ENCODE data around the gene AK8.
A peak's percentile ranks its signal among the peaks of the same experiment; 100 is the strongest.

AK8 gene

GRCh38 chr9:132881826-132882225 is 3.7 kb upstream of the AK8 start:
- in situ Hi-C loops (cut with HindIII; ENCODE audit: low sequenced_read_pairs), result no loop called here
- DNase-seq (ENCODE audit: low read depth, low spot score), result no peak
- no peak overlapping the region for H3K4me3 ChIP-seq (ENCODE audit: low read depth, low read length)
- no peak for TF ChIP-seq CTCF (IDR thresholded peaks at IDR 0.05; ENCODE audit: low read depth, low read length)

- TF ChIP-seq CTCF (IDR thresholded peaks at IDR 0.05; ENCODE audit: low read depth, low read length), result no peak
- no peak overlapping the region for H3K4me3 ChIP-seq (ENCODE audit: low read depth, low read length)
- DNase-seq (ENCODE audit: low read depth, low spot score), result no peak
- in situ Hi-C loops (cut with HindIII; ENCODE audit: low sequenced_read_pairs), result no loop called here
Measured at GRCh38 chr9:132880324-132880661, 2.2 kb upstream of the AK8 start.

GRCh38 chr9:132879457-132880323 is 1.6 kb upstream of the AK8 start:
- no peak overlapping the region for H3K4me3 ChIP-seq (ENCODE audit: low read depth, low read length)
- in situ Hi-C loops (cut with HindIII; ENCODE audit: low sequenced_read_pairs), result no loop called here
- no peak for TF ChIP-seq CTCF (IDR thresholded peaks at IDR 0.05; ENCODE audit: low read depth, low read length)
- DNase-seq (ENCODE audit: low read depth, low spot score), result no peak

GRCh38 chr9:132878695-132879456 is 792 bp upstream of the AK8 start, which contains the start of gene SPACA9:
TSS of gene SPACA9 (plus strand) at chr9:132878898. CDS start at chr9:132883948, 5,050 bp downstream.
- peak within 1 kb of the TSS; percentile 99 for H3K4me3 ChIP-seq (ENCODE audit: low read depth, low read length)
- in situ Hi-C loops (cut with HindIII; ENCODE audit: low sequenced_read_pairs), result no loop called here
- DNase-seq (ENCODE audit: low read depth, low spot score), result peak; percentile 53
- TF ChIP-seq CTCF (IDR thresholded peaks at IDR 0.05; ENCODE audit: low read depth, low read length), result no peak

GRCh38 chr9:132877458-132877823 is 643 bp downstream of the AK8 start:
- H3K4me3 ChIP-seq (ENCODE audit: low read depth, low read length), result peak overlapping the region; percentile 99
- in situ Hi-C loops (cut with HindIII; ENCODE audit: low sequenced_read_pairs), result no loop called here
- DNase-seq (ENCODE audit: low read depth, low spot score), result no peak
- TF ChIP-seq CTCF (IDR thresholded peaks at IDR 0.05; ENCODE audit: low read depth, low read length), result no peak

- H3K4me3 ChIP-seq (ENCODE audit: low read depth, low read length), result no peak overlapping the region
- no peak for TF ChIP-seq CTCF (IDR thresholded peaks at IDR 0.05; ENCODE audit: low read depth, low read length)
- DNase-seq (ENCODE audit: low read depth, low spot score), result no peak
- in situ Hi-C loops (cut with HindIII; ENCODE audit: low sequenced_read_pairs), result no loop called here
Measured at GRCh38 chr9:132876849-132877248, 1.2 kb downstream of the AK8 start.

Data from astrocyte of the spinal cord (primary cell).